Epithelial cell of esophagus (primary cell): ENCODE data around the gene STX1A.
"Not testable (repeated sequence)": the region's sequence is repeated elsewhere in the genome, so short reads cannot be mapped to it uniquely, and the experiment has no call there.

Experiments
- DNase-seq: peaks from one replicate; pipeline ENCODE4 v3.0.0; 2010; ENCODE audit warnings: low read depth
- H3K4me3 ChIP-seq: 2 replicates; pipeline ENCODE4 v1.5.1; 2011; ENCODE audit warnings: mild to moderate bottlenecking, low read length, control low read depth
- TF ChIP-seq, protein P1 (sequence below): IDR thresholded peaks from 2 replicates; pipeline ENCODE4 v1.5.1; 2011; ENCODE audit warnings: low read depth, mild to moderate bottlenecking, low read length, control low read depth, inconsistent platforms; ENCODE audit not compliant: insufficient read depth; ENCODE audit errors: missing control alignments

The STX1A gene

DNA sequence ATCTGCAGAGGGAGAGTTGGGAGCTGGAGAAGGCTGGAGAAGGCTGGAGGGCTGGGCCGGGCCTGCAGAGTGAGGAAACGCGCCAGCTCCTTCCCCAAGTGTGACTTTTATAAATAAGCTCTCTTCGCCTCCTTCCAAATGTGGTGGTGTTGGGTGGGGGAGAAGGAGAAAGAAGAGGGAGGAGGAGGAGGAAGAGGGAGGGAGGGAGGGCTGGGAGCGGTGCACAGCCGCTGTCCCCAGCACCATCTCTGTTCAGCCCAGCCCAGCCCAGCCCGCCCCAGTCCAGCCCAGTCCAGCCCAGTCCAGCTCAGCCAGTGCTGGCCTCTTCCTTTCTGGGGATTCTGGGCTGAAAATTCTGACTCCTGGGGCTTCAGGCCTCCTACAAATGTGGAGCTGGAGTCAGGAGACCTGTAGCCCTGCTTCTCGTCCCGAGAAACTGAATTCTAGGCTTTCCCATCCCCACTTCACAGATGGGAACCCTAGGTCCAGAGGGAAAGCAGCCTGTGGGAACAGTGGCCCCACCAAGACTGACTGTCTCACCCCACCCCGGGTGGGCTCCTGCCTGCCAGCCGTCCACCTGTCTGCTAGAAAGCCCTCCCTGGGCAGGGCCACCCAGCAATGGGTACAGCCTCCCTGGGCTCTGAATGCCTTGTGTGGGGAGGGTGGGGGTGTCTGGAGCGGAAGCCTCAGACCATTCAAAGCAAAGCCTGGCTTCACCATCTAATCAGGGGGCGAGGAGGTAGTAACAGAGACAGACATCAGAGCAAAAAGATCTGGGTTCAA is 2.3 kb downstream of the STX1A start:
- H3K4me3 ChIP-seq: no peak overlapping the region
- TF ChIP-seq, protein P1, sequence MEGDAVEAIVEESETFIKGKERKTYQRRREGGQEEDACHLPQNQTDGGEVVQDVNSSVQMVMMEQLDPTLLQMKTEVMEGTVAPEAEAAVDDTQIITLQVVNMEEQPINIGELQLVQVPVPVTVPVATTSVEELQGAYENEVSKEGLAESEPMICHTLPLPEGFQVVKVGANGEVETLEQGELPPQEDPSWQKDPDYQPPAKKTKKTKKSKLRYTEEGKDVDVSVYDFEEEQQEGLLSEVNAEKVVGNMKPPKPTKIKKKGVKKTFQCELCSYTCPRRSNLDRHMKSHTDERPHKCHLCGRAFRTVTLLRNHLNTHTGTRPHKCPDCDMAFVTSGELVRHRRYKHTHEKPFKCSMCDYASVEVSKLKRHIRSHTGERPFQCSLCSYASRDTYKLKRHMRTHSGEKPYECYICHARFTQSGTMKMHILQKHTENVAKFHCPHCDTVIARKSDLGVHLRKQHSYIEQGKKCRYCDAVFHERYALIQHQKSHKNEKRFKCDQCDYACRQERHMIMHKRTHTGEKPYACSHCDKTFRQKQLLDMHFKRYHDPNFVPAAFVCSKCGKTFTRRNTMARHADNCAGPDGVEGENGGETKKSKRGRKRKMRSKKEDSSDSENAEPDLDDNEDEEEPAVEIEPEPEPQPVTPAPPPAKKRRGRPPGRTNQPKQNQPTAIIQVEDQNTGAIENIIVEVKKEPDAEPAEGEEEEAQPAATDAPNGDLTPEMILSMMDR: no peak
- no peak for DNase-seq

DNA sequence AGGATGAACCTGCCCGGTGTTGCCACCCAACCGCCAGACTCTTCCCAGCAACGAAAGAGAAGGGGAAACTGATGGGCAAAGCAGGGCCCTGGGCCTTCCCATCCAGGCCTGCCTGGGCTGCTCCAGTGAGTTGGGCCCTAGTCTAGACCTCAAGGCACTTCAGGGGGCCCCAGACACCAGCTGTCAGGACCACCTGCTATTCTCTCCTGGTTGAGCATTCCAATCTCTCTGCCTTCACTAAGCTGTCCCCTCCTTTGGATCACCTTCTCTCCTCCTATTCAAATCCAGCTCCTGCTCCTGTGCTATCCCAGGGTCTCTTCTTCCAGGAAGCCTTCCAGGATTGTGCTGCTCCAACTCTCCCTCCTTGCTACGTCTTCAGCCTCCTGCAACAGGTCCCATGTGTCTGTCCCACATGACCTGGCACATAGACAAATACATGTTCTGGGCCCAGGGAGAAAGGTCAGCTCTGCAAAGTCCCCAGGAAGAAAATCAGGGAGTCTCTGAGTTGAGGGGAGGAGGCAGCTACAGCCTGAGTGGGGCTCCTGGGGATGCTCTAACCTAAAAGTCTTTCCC is 3.1 kb downstream of the STX1A start:
- TF ChIP-seq, protein P1: no peak
- H3K4me3 ChIP-seq: no peak overlapping the region
- no peak for DNase-seq

DNA sequence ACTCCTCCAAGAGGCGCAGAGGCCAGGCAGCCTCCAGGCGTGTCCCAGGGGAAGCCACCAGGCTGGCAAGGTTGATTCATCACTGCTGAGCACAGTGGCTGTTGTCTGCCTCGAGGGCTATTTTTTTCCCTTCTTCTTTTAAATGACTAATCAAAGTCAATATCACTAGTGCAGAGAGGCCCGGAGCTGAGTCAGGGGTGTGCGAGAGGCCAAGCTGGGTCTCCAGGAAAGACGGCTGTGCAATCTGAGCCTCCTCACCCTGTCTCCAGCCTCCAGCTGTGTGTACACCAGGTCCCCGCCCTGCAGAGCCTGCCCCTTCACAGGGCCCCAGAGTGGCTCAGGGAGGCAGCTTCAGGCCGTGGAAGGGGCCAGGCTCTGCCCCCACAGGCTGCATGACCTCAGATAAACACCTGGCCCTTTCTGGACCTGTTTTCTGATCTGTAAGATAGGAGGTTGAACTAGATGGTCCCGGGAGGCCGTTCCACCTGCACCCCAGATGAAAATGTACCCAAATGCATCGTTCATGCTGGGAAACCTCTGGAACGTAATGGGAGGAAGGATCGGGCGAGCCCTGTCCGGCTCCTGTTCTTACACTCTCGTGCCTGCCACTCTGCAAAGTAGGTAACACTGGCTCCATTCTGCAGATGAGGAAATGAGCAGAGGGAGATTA is 3.7 kb downstream of the STX1A start:
- TF ChIP-seq, protein P1: peak; percentile 7
- DNase-seq: peak; percentile 99
- no peak overlapping the region for H3K4me3 ChIP-seq

DNA sequence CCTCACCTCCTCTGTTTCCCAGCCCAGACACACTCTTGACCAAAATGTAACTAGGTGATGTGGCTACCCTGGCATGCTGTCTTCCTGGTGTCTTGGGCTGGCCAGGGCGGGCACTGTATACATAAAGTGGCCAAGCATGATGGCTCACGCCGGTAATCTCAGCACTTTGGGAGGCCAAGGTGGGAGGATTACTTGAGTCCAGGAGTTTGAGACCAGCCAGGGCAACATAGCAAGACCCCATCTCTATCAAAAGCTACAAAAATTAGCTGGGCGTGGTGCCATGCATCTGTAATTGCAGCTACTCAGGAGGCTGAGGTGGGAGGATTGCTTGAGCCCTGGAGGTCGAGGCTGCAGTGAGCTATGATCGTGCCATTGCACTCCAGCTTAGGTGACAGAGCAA is 6.2 kb downstream of the STX1A start:
- H3K4me3 ChIP-seq, DNase-seq: not testable (repeated sequence)

DNA sequence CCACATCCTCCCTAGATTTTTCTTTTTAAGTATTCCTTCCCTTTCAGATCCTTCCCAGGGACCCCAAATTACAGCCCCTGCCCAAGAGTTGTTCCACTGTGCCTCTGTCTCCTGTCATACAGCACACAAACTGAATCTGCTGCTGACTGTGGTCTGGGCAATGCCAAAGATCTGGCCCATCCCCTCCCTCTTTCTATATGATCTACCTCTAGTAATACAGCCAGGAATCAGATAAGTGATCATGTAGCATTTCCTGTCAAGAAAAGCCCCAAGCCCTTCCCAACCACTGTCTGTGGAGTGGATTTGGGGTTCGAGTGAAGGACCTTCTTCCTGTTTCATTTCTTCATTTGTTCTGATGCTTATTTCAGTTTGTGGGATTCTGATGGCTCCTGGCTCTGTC is 6.7 kb downstream of the STX1A start:
- H3K4me3 ChIP-seq: no peak overlapping the region
- no peak for DNase-seq
- TF ChIP-seq, protein P1: no peak

DNA sequence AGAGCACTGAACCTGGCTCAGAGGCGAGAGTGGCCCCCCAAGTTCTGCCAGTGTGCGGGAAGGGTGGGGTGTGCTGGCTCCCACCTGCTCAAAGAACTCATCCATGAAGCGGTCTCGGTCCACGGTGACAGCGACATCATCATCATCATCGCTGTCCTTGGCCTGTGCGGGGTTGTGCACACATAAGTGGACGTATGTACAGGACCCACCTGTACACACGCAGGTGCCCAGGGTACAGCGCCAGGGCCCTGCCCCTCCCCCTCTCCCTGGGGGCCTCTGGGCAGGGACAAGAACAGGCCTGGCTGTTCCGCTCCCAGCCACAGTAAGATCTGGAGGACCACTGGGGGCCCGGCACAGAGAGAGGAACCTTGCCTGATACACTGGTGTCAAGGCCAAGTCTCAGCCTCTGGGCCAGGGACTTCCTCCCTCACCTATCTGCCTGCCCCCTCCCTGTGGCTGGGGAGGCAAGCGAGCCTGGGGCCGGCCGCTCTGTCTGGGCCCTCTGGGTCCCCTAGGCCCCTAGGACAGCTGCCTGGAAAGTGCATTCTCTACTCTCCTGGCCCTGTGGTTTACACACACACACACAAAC is 10.4 kb downstream of the STX1A start:
- TF ChIP-seq, protein P1: no peak
- DNase-seq: no peak
- H3K4me3 ChIP-seq: no peak overlapping the region

DNA sequence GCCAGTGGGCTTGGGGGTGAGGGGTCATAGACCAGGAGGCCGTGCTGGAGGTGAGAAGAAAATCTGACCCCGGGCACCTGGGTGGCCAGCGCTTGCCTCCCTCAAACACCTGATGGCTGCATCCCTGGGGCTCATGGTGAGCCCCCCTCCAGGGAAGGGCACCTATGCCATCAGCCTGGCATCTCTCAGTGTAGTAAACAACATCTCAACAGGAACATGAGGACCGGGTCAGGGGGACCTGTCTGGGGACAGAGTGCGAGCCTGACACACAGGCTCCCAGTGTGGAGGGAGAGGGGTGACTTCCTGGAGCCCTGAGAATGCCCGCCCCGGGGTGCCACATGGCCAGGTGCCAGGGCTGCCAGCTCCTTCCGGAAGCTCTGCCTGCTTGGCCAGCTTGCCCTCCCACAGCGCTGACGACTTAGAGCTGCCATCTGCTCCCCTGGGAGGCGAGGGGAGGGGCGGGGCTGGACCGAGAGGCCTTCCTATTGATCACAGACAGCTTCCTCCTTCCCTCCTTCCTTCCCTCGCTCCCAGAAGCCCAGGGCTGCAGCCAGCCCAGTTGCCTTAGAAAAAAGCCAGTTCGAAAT is 12.3 kb downstream of the STX1A start:
- DNase-seq: peak; percentile 60
- H3K4me3 ChIP-seq: no peak overlapping the region
- TF ChIP-seq, protein P1: no peak
